Measurements from ENCODE around the gene ETS2. TPM values are rescaled to one million over a fixed set of nuclear protein-coding genes. Genes with fewer than 3 reads are reported as not detected.

Gene ETS2
- total RNA-seq, 1 experiment from 2014 or later, result 49.9 TPM

DNA sequence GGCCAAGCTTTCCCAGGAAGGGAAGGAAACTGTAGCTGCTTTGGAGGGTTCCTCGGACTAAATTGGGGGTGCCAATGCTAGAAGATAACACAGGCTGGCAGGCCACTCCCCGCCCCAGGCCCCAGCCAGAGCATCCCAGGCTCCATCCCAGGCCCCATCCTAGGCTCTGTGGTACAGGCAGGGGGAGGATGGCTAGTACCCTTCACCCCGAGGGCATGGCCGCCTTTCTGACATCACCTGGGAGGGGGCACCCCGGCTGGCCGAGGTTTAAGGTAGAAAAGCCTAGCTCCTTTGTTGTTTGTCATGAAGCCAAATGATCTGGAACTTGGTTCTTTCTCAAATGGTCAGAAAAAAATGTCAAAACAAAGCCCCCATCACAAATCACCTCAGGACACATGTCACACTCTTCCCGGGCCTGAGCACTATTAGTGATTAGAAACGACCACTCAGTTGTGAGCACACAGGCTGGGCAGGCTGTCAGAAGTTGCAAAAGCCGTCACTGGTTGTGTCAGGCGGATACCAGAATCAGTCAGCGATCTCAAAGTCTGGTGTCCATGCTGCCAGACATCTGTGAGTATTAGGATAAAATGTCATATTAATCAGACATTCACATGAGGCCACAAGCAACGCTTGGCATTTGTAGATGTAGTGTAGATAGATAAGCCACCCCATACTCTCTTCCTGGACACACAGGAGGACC lies 31.0 kb upstream of the ETS2 start:
- no peak for DNase-seq
- BruUV-seq (replicated peaks), result no TSS peak
- Mint-ChIP-seq H3K36me3 (ENCODE audit: insufficient read depth, unreplicated experiment) (peaks cover 5% of the 10 kb centered on the region), H3K4me3 (ENCODE audit: low read depth, unreplicated experiment) (no peak overlapping the region), H3K27me3 (ENCODE audit: unreplicated experiment) (no peaks in the 10 kb centered on the region), H3K9me3 (ENCODE audit: low read depth, unreplicated experiment) (no peaks in the 10 kb centered on the region), H3K4me1 (ENCODE audit: low read depth, unreplicated experiment) (peaks cover 25% of the 10 kb centered on the region), H3K27ac (ENCODE audit: unreplicated experiment) (no peak overlapping the region)
- CTCF ChIA-PET, result no interaction called here
- intact Hi-C loops (cut with micrococcal nuclease; ENCODE audit: unreplicated experiment), result no loop called here
- TF ChIP-seq CTCF (IDR thresholded peaks at IDR 0.05; ENCODE audit: unreplicated experiment), result no peak

GRCh38 chr21:38775733-38776132 lies 30.0 kb upstream of the ETS2 start:
- no peaks in the 10 kb centered on the region for H3K27me3 Mint-ChIP-seq (ENCODE audit: unreplicated experiment)
- CTCF ChIA-PET, result interaction anchor here (1.2 kb wide), 1 partner anchor 42 kb away, joined by 3 read pairs; no protein-coding TSS in a partner anchor
- H3K27ac Mint-ChIP-seq (ENCODE audit: unreplicated experiment), result no peak overlapping the region
- H3K4me3 Mint-ChIP-seq (ENCODE audit: low read depth, unreplicated experiment), result no peak overlapping the region
- no peaks in the 10 kb centered on the region for H3K9me3 Mint-ChIP-seq (ENCODE audit: low read depth, unreplicated experiment)
- DNase-seq, result no peak
- no TSS peak for BruUV-seq (replicated peaks)
- intact Hi-C loops (cut with micrococcal nuclease; ENCODE audit: unreplicated experiment), result no loop called here
- TF ChIP-seq CTCF (IDR thresholded peaks at IDR 0.05; ENCODE audit: unreplicated experiment), result no peak
- H3K4me1 Mint-ChIP-seq (ENCODE audit: low read depth, unreplicated experiment), result peaks cover 25% of the 10 kb centered on the region
- peaks cover 7% of the 10 kb centered on the region for H3K36me3 Mint-ChIP-seq (ENCODE audit: insufficient read depth, unreplicated experiment)

DNA sequence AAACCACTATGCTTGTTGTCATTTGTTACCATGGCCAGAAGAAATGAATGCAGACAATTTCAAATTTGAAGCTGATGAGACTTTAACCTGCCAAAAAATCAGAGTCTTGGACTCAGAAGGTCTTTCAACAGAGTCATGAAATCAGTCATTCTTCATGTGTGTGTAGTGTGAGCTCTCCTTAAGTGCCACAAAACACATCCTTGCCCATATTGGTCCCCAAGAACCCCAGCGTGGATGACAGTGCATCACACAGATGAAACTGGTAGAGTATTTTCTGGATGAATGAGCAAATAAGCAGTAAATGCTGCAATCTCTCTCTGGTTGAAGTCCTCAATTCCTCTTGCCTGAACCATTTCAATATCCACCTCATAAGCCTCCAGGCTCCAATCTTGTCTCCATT lies 28.7 kb upstream of the ETS2 start:
- H3K36me3 Mint-ChIP-seq (ENCODE audit: insufficient read depth, unreplicated experiment), result peaks cover 11% of the 10 kb centered on the region
- no peak overlapping the region for H3K4me3 Mint-ChIP-seq (ENCODE audit: low read depth, unreplicated experiment)

GRCh38 chr21:38777531-38777930 lies 28.2 kb upstream of the ETS2 start:
- TF ChIP-seq CTCF (IDR thresholded peaks at IDR 0.05; ENCODE audit: unreplicated experiment), result no peak
- intact Hi-C loops (cut with micrococcal nuclease; ENCODE audit: unreplicated experiment), result no loop called here
- H3K36me3 Mint-ChIP-seq (ENCODE audit: insufficient read depth, unreplicated experiment), result peaks cover 11% of the 10 kb centered on the region

More for the DNA sequence above, 28.7 kb upstream of the ETS2 start:
- CTCF ChIA-PET, result interaction anchor here (1.4 kb wide), 1 partner anchor 55 kb away, joined by 3 read pairs; no protein-coding TSS in a partner anchor
- no peak for DNase-seq
- TF ChIP-seq CTCF (IDR thresholded peaks at IDR 0.05; ENCODE audit: unreplicated experiment), result no peak
- Mint-ChIP-seq H3K27me3 (ENCODE audit: unreplicated experiment) (no peaks in the 10 kb centered on the region), H3K4me1 (ENCODE audit: low read depth, unreplicated experiment) (peaks cover 29% of the 10 kb centered on the region), H3K27ac (ENCODE audit: unreplicated experiment) (no peak overlapping the region), H3K9me3 (ENCODE audit: low read depth, unreplicated experiment) (no peaks in the 10 kb centered on the region)
- BruUV-seq (replicated peaks), result no TSS peak
- intact Hi-C loops (cut with micrococcal nuclease; ENCODE audit: unreplicated experiment), result no loop called here

More at GRCh38 chr21:38777531-38777930, 28.2 kb upstream of the ETS2 start:
- no peak overlapping the region for H3K4me3 Mint-ChIP-seq (ENCODE audit: low read depth, unreplicated experiment)
- no peak for DNase-seq
- H3K27ac Mint-ChIP-seq (ENCODE audit: unreplicated experiment), result no peak overlapping the region
- no TSS peak for BruUV-seq (replicated peaks)
- no peaks in the 10 kb centered on the region for H3K9me3 Mint-ChIP-seq (ENCODE audit: low read depth, unreplicated experiment)
- CTCF ChIA-PET, result interaction anchor here (1.4 kb wide), 1 partner anchor 55 kb away, joined by 3 read pairs; no protein-coding TSS in a partner anchor
- peaks cover 28% of the 10 kb centered on the region for H3K4me1 Mint-ChIP-seq (ENCODE audit: low read depth, unreplicated experiment)
- no peaks in the 10 kb centered on the region for H3K27me3 Mint-ChIP-seq (ENCODE audit: unreplicated experiment)

All from Calu3 (cell line).